Measurements from ENCODE around the gene FOSL2.

The FOSL2 gene

DNA sequence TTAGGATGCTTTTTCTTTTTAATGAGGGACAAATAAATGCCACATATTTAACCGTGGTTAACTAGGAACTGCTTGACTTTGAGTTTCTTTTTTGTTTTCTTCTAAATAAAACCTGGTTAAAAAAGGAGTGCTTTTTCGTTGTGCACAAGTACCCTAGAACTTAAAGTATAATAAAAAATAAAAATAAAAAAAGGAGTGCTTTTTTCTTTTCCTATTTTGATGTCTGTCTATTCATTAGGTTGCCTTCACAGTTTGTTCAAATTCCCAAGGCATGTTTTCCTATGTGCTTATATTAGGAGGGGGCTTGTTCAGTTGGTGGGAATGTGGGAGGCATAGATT lies 4.4 kb downstream of the FOSL2 start:
- no peak for DNase-seq (ENCODE audit: low read depth)

DNA sequence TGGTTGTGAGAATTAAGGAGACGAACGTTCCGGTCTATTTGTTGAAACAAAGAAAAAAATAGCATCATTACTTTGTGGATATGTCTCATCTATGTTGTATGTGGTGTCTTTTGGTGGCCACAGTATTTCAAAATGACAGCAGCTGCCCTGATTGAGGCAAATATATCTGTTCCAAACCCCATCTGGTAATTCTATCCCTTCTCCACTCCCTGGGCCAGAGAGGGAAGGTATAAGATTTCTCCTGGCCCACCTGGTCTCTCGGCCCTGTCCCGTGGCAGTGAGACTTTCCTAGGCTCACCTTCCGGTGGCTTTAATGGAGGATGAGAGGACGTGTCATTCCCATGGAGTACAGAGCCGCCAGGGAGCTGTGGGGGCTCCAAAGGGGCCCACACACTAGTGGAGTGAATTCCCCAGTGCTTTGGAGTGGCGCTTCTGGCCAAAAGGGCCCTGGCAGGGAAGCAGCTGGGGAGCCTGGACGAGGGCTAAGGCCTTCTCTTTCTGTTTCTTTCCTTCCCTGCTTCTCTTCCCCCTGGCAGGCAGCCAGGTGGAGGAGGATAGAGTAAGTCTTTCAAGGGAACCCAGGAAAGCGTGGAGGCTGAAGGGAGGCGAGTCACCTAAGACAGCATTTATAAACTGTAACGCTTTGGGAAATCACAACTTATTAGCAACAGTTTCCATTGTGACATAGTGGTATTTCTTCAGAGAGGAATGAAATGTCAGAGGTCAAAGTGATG lies 5.6 kb downstream of the FOSL2 start:
- no peak for DNase-seq (ENCODE audit: low read depth)

- no peak for DNase-seq (ENCODE audit: low read depth)
Observed at GRCh38 chr2:28399289-28399688, 6.6 kb downstream of the FOSL2 start.

GRCh38 chr2:28399956-28400355 lies 7.3 kb downstream of the FOSL2 start:
- no peak for DNase-seq (ENCODE audit: low read depth)

DNA sequence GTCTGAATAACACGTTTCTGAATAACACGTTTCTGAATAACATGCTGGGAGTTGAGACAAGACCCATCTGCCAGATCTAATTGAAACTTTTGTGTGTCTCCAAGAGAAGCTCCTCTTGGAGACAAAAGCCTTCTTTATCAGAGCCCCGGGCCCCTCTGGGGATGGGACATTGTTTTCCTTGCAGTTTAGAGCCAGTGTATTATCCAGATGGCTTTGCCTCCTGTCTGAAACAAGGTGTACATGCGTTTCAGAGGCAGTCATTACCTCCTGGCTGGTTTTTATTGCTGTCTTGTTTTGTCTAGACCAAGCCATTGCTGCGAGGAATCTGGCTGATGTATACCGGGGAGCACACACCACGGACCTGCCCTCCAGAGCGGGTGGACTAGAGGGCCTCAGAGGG lies 7.8 kb downstream of the FOSL2 start:
- DNase-seq (ENCODE audit: low read depth) = no peak

GRCh38 chr2:28400921-28401320 lies 8.3 kb downstream of the FOSL2 start:
- no peak for DNase-seq (ENCODE audit: low read depth)

DNA sequence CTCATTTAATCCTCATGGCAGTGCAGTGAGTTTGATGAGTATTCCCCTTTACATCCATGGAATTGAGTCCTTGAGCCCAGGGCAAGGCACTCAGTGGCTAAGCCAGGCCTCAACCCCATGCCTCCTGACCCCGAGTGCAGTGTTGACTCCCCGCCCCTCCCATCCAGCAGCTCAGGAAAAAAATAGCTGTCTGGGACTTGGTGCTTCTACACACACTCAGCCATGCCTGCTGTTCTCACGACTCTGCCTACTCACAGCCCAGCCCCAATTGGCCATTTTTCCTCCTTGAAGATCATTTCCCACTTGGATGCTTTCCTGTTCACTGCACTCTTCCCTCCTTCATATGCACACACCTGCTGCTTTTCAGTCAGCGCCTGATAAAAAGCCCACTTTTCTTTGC lies 8.8 kb downstream of the FOSL2 start:
- no peak for DNase-seq (ENCODE audit: low read depth)

DNA sequence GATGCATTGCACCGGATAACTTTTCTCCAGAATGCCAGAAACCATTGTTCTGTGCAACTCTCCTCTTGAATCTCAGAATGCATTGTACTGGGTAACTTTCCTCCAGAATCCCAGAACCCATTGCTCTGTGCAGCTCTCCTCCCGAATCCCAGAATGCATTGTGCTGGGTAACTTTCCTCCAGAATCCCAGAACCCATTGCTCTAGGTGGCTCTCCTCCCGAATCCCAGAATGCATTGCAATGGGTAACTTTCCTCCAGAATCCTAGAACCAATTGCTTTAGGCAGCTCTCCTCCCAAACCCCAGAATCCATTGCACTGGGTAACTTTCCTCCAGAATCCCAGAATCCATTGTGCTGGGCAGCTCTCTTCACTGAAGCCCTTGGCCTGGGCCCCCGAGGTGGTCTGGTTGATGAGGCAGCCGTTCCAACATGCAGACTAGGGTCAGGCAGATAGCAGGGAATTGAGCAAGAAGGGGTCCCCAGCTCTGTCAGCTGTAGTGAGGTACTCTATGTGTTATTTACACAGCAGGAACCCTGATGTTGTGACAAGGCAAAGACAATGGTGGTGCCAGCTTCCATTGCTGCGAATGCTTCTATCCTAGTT lies 9.4 kb downstream of the FOSL2 start:
- DNase-seq (ENCODE audit: low read depth) = no peak

DNA sequence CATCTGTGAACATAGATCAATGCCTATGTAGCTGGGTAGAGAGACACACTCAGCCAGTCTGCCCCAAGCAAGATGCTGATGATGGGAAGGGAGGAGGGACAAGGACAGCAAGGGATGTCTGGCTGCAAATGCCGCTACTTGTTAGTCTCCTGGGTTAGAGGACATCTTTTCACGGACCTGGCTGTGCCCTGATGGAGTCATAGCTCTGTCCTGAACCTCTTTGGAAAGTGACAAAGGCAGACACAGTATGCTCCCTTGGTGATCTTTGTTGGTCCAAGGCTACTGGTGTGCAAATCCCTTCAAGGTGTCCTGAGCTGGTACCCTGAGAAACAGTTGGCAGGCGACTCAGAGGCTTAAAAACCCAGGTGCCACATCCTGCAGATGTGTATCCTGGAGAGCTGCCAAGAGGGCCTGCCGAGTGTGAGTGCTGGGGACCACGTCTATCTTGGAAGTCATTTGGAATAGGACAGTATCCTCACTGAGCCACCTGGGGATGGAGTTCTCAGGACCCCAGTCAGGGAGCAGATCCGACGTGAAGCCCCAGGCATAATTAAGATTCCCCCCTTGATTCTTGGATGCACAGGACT lies 10.8 kb downstream of the FOSL2 start:
- no peak for DNase-seq (ENCODE audit: low read depth)

DNA sequence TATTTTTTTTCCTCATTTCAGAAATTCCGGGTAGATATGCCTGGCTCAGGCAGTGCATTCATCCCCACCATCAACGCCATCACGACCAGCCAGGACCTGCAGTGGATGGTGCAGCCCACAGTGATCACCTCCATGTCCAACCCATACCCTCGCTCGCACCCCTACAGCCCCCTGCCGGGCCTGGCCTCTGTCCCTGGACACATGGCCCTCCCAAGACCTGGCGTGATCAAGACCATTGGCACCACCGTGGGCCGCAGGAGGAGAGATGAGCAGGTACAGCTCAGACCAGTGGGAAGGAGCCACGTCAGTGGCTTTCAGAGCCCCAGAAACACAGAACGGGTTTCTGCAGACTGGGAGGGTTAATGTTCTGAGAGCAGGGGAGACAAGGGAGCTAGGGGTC lies 11.4 kb downstream of the FOSL2 start:
- DNase-seq (ENCODE audit: low read depth) = no peak

- no peak for DNase-seq (ENCODE audit: low read depth)
Observed at GRCh38 chr2:28405537-28405936, 12.9 kb downstream of the FOSL2 start.

DNA sequence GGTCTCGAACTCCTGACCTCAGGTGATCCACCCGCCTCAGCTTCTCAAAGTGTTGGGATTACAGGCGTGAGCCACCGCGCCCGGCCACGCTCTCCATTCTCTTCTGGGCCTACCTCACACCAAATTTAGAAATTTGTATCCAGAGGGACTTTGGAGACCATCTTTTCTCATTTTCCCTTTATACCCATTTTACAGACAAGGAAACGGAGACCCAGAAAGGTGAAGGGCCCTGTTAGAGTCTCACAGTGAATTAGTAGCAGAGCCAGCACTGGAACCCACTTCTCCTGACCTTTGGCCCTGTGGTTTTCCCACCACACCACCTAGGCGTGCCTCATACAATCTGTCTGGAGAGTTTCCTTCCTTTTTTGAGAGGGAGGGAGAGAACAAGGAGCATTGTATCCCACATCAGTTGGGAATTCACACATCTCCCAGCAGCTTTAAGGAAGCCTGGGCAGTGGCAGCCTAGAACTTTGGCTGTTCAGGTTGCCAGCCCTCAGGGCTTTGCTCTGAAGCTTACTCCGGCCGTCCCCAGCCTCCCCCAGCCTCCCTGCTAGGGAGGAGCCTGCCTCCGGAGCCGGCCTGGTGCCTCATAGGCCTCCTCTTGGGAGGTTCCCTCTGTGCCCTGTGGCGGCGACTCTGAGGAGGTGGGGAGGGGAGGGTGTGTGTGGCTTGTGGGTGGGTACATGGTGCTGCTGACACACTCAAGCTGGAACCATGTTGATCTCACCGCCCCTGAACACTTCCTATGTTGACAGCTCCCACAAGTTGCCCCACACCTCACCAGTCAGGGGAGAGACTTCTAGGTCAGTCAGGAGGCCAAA lies 13.8 kb downstream of the FOSL2 start:
- DNase-seq (ENCODE audit: low read depth) = peak; percentile 45

- DNase-seq (ENCODE audit: low read depth) = no peak
Observed at GRCh38 chr2:28407131-28407975, 14.7 kb downstream of the FOSL2 start.

GRCh38 chr2:28407976-28408690 lies 15.5 kb downstream of the FOSL2 start:
- no peak for DNase-seq (ENCODE audit: low read depth)

GRCh38 chr2:28408764-28409599 lies 16.3 kb downstream of the FOSL2 start:
- DNase-seq (ENCODE audit: low read depth) = peak; percentile 57

DNA sequence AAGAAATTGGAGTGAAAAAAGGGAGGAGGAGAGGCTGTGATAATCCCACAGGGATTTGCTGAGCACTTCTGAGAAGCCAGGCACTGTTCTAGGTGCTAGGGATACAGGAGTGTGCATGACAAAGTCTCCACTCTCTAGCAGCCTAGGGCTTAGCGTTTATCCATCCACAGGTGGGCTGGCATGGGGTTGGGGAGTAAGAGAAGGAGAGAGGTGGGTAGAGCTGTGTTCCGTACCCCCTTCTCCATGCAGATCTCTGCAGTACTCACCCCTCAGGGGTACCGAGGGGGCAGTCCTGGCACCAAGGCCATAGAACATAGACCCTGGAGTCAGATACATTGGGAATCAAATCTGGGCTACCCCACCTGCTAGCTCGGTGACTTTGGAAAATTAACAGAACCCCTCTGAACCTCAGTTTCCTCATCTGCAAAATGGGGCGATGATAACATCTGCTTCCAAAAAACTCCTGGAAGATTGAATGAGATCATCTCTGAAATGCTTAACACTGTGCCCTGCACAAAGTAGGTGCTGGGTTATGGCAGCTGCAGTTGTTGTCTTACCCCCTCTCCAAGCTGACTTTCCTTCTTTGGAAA lies 18.6 kb downstream of the FOSL2 start:
- no peak for DNase-seq (ENCODE audit: low read depth)

DNA sequence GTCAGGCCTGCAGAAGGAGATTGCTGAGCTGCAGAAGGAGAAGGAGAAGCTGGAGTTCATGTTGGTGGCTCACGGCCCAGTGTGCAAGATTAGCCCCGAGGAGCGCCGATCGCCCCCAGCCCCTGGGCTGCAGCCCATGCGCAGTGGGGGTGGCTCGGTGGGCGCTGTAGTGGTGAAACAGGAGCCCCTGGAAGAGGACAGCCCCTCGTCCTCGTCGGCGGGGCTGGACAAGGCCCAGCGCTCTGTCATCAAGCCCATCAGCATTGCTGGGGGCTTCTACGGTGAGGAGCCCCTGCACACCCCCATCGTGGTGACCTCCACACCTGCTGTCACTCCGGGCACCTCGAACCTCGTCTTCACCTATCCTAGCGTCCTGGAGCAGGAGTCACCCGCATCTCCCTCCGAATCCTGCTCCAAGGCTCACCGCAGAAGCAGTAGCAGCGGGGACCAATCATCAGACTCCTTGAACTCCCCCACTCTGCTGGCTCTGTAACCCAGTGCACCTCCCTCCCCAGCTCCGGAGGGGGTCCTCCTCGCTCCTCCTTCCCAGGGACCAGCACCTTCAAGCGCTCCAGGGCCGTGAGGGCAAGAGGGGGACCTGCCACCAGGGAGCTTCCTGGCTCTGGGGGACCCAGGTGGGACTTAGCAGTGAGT lies 19.4 kb downstream of the FOSL2 start:
- no peak for DNase-seq (ENCODE audit: low read depth)

DNA sequence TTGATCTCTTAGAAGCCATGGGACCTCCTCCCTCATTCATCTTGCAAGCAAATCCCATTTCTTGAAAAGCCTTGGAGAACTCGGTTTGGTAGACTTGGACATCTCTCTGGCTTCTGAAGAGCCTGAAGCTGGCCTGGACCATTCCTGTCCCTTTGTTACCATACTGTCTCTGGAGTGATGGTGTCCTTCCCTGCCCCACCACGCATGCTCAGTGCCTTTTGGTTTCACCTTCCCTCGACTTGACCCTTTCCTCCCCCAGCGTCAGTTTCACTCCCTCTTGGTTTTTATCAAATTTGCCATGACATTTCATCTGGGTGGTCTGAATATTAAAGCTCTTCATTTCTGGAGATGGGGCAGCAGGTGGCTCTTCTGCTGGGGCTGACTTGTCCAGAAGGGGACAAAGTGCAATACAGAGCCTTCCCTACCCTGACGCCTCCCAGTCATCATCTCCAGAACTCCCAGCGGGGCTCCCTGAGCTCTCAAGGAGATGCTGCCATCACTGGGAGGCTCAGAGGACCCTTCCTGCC lies 20.0 kb downstream of the FOSL2 start:
- DNase-seq (ENCODE audit: low read depth) = no peak

All from activated T-helper 1 cell treated with Interleukin-2 at 50 U/mL for 16 hours (primary cell).